GM20431 (cell line): Measurements from ENCODE around the gene AP3B1.

ENCODE experiments used
- in situ Hi-C: fragments of 300-500 bp; cut with MseI, MboI; formaldehyde crosslinking; loops from one replicate; pipeline ENCODE4 v1.15.0; 2020; ENCODE audit warnings: low sequenced_read_pairs; ENCODE audit not compliant: unreplicated experiment

The AP3B1 gene

DNA sequence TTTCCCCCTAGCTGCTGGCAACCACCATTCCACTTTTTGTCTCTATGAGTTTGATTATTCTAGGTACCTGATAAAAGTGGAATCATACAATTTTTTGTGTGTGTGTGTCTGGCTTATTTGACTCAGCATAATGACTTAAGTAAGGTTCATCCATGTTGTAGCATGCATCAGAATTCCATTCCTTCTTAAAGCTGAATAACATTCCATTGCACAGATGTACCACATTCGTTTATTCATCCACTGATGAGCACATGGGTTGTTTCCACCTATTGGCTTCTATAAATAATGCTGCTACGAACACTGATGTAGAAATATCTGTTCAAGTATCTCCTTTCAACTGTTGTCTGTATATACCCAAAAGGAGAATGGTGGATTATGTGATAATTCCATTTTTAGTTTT lies 33.7 kb downstream of the AP3B1 start:
- in situ Hi-C loops, result no loop called here

DNA sequence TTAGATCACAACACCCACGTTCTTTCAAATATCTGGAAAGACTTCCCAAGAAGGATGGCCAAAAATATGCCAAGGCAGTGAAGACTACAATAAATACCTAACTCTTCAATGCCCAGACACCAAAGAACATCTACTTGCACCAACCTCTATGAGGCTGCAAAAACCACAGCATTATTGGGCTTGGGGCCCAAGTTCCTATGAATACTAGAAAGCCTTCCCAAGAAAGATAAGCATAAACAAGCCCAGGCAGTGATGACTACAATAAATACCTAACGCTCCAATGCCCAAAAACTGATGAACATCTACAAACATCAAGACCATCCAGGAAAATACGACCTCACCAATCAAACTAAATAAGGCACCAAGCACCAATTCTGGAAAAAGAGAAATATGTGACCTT lies 41.3 kb downstream of the AP3B1 start:
- in situ Hi-C loops, result no loop called here

DNA sequence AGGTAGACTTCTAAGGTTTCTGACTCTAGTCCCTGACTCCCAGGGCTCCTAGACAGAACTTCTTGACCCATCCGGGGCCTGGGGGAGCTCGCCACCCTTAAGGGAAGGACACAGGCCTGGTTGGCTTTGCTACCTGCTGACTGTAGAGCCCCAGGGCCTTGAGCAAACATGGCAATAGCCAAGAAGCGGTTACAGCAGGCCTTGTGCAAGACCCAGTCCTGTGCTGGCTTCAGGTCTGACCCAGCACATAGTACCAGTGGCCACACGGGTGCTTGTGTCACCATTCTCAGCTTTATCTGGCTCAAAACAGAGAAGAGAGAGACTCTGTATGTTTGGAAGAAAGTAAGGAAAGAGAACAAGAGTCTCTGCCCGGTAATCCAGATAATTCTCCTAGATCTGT lies 41.8 kb downstream of the AP3B1 start:
- in situ Hi-C loops, result no loop called here

GRCh38 chr5:78251663-78252284 lies 42.7 kb downstream of the AP3B1 start:
- in situ Hi-C loops, result no loop called here

DNA sequence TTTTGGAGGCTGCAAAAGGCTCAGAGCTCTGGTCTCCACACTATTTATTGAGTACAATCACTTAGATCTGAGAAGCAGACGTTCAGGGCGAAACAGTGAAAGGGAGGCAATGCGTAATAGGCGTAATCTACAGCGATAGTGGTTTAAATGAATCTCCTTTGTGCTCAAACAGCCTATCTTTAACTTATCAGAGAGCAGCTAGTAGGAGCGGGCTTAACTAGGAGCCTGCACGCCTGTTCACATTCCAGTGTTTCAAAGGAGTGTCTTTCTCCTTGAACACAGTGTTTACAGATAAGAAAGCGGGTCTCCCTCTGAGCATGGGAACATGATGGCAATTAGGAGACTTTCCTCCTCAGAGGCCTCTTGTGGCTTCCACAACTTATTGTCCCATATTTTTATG lies 49.4 kb downstream of the AP3B1 start:
- in situ Hi-C loops, result no loop called here

GRCh38 chr5:78243639-78244038 lies 50.9 kb downstream of the AP3B1 start:
- in situ Hi-C loops, result no loop called here

DNA sequence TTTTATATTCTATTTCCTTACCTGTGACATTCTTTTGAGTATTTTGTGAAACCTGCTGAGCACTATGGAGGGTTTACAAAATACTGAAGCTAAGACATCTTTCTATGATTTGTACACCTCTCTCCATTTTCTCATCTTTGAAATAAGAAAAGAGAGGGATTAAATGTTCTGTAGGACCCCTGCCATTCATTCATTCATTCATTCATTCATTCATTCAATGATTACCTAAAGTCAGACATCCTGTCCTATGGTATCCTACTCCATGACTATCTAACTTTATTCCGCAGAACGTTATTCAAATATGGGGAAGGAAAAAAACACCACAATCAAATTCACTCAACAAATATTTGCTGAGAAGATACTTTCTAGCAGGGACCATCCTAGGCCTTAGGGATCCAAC lies 51.4 kb downstream of the AP3B1 start:
- in situ Hi-C loops, result no loop called here

DNA sequence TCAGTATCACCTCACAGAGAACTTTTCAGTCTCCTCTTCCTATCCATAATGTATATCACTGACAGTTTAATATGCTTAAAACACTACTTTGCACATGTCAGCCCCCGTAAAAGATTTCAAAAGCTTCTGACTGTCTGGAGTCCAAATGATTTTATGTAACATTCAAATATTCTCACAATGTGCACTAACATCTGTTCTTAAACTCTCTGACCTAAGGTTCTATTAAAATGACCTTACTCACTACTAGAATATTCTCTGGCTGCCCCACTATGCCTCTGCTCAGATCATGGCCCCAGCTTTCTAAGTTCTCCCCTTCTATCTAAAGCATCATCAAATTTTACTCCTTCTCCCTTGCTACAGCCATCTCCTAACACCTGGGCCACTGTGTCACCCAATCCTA lies 52.5 kb downstream of the AP3B1 start:
- in situ Hi-C loops, result no loop called here

- in situ Hi-C loops, result no loop called here
Observed at GRCh38 chr5:78237911-78238310, 56.6 kb downstream of the AP3B1 start.

GRCh38 chr5:78236046-78236445 lies 58.5 kb downstream of the AP3B1 start:
- in situ Hi-C loops, result no loop called here

GRCh38 chr5:78235289-78235688 lies 59.2 kb downstream of the AP3B1 start:
- in situ Hi-C loops, result no loop called here

DNA sequence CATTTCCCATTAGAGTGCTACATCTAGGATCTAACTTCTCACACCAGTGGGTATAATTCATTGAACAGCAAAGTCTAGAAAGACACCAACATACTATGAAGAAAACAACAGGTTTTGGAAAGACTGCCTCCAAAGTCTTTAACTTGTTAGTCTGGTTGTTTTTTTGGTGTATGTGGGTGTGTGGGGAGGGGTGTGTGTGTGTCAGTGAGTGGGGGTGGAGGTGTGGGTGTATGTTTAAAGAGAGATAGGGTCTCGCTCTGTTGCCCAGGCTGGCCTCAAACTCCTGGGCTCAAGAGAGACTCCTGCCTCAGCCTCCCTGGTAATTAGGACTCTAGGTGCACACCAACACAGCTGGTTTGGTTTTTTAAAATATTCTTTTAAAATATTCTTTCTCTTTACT lies 59.7 kb downstream of the AP3B1 start:
- in situ Hi-C loops, result no loop called here

- in situ Hi-C loops, result no loop called here
Observed at GRCh38 chr5:78232163-78232562, 62.3 kb downstream of the AP3B1 start.

GRCh38 chr5:78224358-78224757 lies 70.1 kb downstream of the AP3B1 start:
- in situ Hi-C loops, result no loop called here

DNA sequence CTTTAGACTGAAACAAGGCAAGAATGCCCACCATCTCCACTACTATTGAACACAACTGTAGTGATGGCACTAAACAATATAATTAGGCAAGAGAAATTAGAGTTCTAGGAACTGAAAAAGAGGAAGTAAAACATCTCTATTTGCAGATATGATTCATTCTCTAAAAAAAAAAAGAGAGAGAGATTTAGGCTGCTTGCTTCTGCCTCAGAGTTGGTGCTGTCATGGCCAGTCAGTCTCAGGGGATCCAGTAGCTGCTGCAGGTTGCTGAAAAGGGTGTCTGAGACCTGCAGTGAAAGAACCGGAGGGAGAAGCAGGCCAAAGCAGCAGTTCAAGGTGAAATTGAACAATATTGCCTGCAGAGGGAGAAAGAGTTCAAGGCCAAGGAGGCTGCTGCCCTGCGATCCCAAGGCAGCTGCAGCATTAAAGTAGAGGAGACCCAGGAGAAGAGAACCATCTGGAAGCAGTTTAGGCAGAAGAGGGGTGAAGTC lies 72.5 kb downstream of the AP3B1 start:
- in situ Hi-C loops, result no loop called here

DNA sequence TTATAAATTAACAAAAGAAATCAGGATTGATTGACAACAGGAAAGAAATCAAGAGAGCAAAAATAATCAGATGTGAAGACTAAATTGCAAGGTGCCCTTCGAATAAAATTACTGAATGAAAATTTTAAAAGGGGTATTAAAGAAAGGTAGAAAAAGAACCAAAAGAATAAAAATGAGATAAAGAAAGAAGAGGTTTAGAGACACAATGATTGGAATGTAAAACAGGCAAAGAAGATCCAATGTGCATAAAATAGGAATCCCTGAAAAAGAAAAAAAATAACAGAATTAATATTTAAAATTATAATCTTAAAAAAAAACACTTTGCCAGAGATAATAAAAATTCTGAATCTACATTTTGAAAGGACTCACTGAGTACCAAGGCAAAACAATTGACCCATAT lies 73.0 kb downstream of the AP3B1 start:
- in situ Hi-C loops, result no loop called here

DNA sequence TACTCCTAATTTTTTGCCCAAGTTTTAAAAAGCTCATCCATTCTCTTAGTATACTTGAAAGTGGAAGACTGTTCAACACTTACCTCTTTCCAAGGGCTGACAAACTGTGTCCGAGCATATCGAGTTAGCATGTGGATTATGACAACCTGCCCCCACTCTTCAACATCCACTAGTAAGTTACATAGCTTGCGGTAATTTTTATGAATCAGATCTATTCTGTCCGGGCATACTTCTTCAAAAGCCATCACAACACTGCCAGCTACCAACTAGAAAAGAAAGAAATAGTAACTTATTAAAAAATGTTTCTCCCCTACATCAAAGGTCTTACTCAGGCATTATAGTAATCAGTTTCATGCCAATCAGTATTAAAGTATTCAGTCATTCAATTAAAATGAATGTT lies 78.5 kb downstream of the AP3B1 start:
- in situ Hi-C loops, result no loop called here

- in situ Hi-C loops, result no loop called here
Observed at GRCh38 chr5:78215565-78215964, 78.9 kb downstream of the AP3B1 start.

DNA sequence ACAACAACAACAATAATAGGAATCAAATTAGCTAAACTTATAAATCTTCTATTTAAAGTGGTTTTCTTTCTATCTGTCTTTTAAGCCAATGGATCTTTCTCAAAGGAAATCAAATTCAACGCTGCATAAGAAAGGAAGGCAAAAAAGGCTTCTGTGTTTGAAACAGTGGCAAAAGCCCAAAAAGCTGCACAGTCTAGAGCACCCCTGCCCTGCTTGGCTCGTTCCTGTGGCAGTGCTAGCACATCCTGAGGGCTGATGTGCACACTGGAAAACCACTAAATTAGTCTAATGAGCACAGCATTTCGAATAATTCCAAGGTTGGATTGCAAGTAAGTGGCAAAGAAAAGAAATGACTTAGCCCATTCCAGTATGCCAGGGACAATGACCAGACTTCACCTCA lies 80.7 kb downstream of the AP3B1 start:
- in situ Hi-C loops, result no loop called here

DNA sequence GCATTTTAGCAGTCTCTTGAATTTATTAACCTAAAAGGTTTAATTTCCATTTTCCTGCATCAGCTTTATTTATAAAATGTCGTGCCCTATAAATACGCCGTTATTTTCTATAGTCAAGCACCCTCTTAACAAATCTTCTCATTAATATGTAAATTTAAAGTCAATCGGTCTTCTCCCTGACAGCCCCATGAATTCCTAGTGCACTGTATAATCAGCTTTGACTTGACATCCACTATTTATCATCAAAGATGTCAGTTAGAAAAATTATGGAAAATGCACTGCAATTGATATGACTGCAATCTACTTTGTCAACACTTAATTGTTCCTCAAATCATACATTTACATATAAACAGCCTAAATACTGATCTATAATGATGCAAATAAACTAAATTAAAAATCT lies 83.4 kb downstream of the AP3B1 start:
- in situ Hi-C loops, result no loop called here

DNA sequence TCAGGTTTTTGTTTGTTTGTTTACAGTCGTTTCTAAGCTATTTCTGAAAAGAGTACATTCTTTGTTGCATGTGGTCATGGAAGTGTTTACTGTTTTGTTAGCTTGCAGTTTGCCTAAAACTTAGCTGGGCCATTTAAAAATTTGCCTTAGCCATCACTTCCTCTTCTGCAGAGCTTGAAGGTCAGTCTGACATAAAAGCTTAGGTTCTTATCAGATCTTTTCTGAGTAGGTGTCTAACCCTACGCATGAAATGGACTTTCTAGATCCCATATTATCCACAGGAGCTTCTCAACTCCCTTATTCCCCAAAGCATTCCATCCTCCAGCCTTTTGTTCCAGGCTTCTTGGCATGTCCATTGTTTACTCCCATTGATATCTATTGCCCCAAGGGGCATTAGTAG lies 90.3 kb downstream of the AP3B1 start:
- in situ Hi-C loops, result no loop called here

GRCh38 chr5:78203815-78204214 lies 90.7 kb downstream of the AP3B1 start:
- in situ Hi-C loops, result no loop called here

- in situ Hi-C loops, result no loop called here
Observed at GRCh38 chr5:78190402-78190801, 104.1 kb downstream of the AP3B1 start.
